HepG2 (cell line): ENCODE measurements around the gene DGKD. TPM values are rescaled to one million over a fixed set of nuclear protein-coding genes. Genes with fewer than 3 reads are reported as not detected.
A peak's percentile ranks its signal among the peaks of the same experiment; 100 is the strongest.

Experiments used
- AGO2 ChIP-seq: fragments of 200-400 bp; formaldehyde crosslinking; optimal IDR thresholded peaks from 2 replicates; pipeline ENCODE3; 2017; ENCODE audit warnings: mild to moderate bottlenecking, low read depth, low read length, moderate library complexity
- ATF7 ChIP-seq, 2 experiments: fragments of 450-650 bp in 1 of 2; sonication (generic) in 1 of 2; formaldehyde crosslinking in 1 of 2; IDR thresholded peaks; 2 replicates each; pipeline versions ENCODE4 v1.4.0 to v1.6.1; 2016 to 2020; ENCODE audit warnings: antibody characterized with exemption in 1 of 2, mild to moderate bottlenecking in 1 of 2, missing genetic modification reagents in 1 of 2
- DMAP1 ChIP-seq: IDR thresholded peaks from 2 replicates; pipeline ENCODE4 v1.6.1; 2016
- DPF2 ChIP-seq: sonication (generic); formaldehyde crosslinking; IDR thresholded peaks from 2 replicates; pipeline ENCODE4 v1.4.0; 2020; ENCODE audit warnings: mild to moderate bottlenecking, low read depth, missing genetic modification reagents, borderline replicate concordance
- EED ChIP-seq: sonication (generic); formaldehyde crosslinking; IDR thresholded peaks from 2 replicates; pipeline ENCODE4 v1.5.0; 2020; ENCODE audit warnings: mild to moderate bottlenecking, missing genetic modification reagents
- FOSL2 ChIP-seq: sonication (generic); formaldehyde crosslinking; IDR thresholded peaks from 2 replicates; pipeline ENCODE4 v1.4.0; 2020; ENCODE audit warnings: missing genetic modification reagents
- GABPB1 ChIP-seq: IDR thresholded peaks from 2 replicates; pipeline ENCODE4 v1.6.1; 2016; ENCODE audit warnings: mild to moderate bottlenecking, missing genetic modification reagents, moderate library complexity, missing compliant biosample characterization
- IKZF4 ChIP-seq: sonication (generic); formaldehyde crosslinking; IDR thresholded peaks from 2 replicates; pipeline ENCODE4 v1.5.1; 2020; ENCODE audit warnings: borderline replicate concordance, mild to moderate bottlenecking, low read depth, missing genetic modification reagents; ENCODE audit errors: not compliant biosample characterization
- MED13 ChIP-seq: sonication (generic); formaldehyde crosslinking; IDR thresholded peaks from 2 replicates; pipeline ENCODE4 v1.5.0; 2020; ENCODE audit warnings: missing genetic modification reagents
- PRPF4 ChIP-seq: fragments of 200-400 bp; formaldehyde crosslinking; IDR thresholded peaks from 2 replicates; pipeline ENCODE4 v1.6.1; 2016; ENCODE audit warnings: low read length, low read depth; ENCODE audit not compliant: poor library complexity, severe bottlenecking
- RFX3 ChIP-seq: IDR thresholded peaks from 2 replicates; pipeline ENCODE4 v1.6.1; 2016; ENCODE audit warnings: missing biosample characterization, missing genetic modification reagents
- SMYD3 ChIP-seq: sonication (generic); formaldehyde crosslinking; IDR thresholded peaks from 2 replicates; pipeline ENCODE4 v1.8.1; 2023; ENCODE audit warnings: mild to moderate bottlenecking, missing genetic modification reagents
- SNRNP70 ChIP-seq: fragments of 200-400 bp; formaldehyde crosslinking; IDR thresholded peaks from 2 replicates; pipeline ENCODE4 v1.6.1; 2017; ENCODE audit warnings: mild to moderate bottlenecking, low read depth, low read length, moderate library complexity
- SP4 ChIP-seq: sonication (generic); formaldehyde crosslinking; IDR thresholded peaks from 2 replicates; pipeline ENCODE4 v1.8.1; 2023; ENCODE audit warnings: mild to moderate bottlenecking, missing genetic modification reagents
- ZC3H4 ChIP-seq: sonication (generic); formaldehyde crosslinking; IDR thresholded peaks from 2 replicates; pipeline ENCODE4 v1.4.0; 2020; ENCODE audit warnings: missing genetic modification reagents, borderline replicate concordance
- ZIK1 ChIP-seq: sonication (generic); formaldehyde crosslinking; IDR thresholded peaks from 2 replicates; pipeline ENCODE4 v1.5.0; 2020; ENCODE audit warnings: mild to moderate bottlenecking, low read depth, missing genetic modification reagents, borderline replicate concordance
- ZNF12 ChIP-seq: sonication (generic); formaldehyde crosslinking; IDR thresholded peaks from 2 replicates; pipeline ENCODE4 v1.5.0; 2020; ENCODE audit warnings: missing genetic modification reagents
- ZNF44 ChIP-seq: sonication (generic); formaldehyde crosslinking; IDR thresholded peaks from 2 replicates; pipeline ENCODE4 v1.5.1; 2020; ENCODE audit warnings: mild to moderate bottlenecking, missing genetic modification reagents
- ZNF564 ChIP-seq: sonication (generic); formaldehyde crosslinking; IDR thresholded peaks from 2 replicates; pipeline ENCODE4 v1.8.1; 2023; ENCODE audit warnings: mild to moderate bottlenecking, missing genetic modification reagents
- ZNF775 ChIP-seq: sonication (generic); formaldehyde crosslinking; IDR thresholded peaks from 2 replicates; pipeline ENCODE4 v1.4.0; 2020; ENCODE audit warnings: missing genetic modification reagents, mild to moderate bottlenecking, moderate library complexity, borderline replicate concordance
- ZNF790 ChIP-seq: sonication (generic); formaldehyde crosslinking; IDR thresholded peaks from 2 replicates; pipeline ENCODE4 v1.8.0; 2022; ENCODE audit warnings: missing genetic modification reagents, mild to moderate bottlenecking, borderline replicate concordance
- polyA plus RNA-seq, 8 experiments: library from polyadenylated mRNA; depleted of rRNA in 3 of 8; stranded (reverse) in 7 of 8; unstranded in 1 of 8; fragments of >200 nt; fragmentation: Illumina TruSeq in 4 of 8; extraction: Trizol in 4 of 8; gene quantifications; 2 replicates each; pipeline versions ENCODE4 v1.2.1 to v1.2.3, GENCODE V29; 2011 to 2016; ENCODE audit warnings: low read depth in 4 of 8, missing spikeins in 1 of 8, mixed read lengths in 1 of 8; ENCODE audit not compliant: insufficient read depth in 1 of 8
- total RNA-seq, 5 experiments: library from RNA; depleted of rRNA; stranded (reverse); fragments of >200 nt; fragmentation: Illumina TruSeq; extraction: Trizol; gene quantifications; 2 replicates each; pipeline ENCODE4 v1.2.3, GENCODE V29; 2016; ENCODE audit warnings: low read depth in 1 of 5
- TF ChIP-seq, protein P1 (sequence below): sonication (generic); formaldehyde crosslinking; IDR thresholded peaks from 2 replicates; pipeline ENCODE4 v1.8.1; 2023; ENCODE audit warnings: mild to moderate bottlenecking, missing genetic modification reagents, borderline replicate concordance
- TF ChIP-seq, protein P2 (sequence below): sonication (generic); formaldehyde crosslinking; IDR thresholded peaks from 2 replicates; pipeline ENCODE4 v1.4.0; 2020; ENCODE audit warnings: mild to moderate bottlenecking, missing genetic modification reagents
- TF ChIP-seq, protein P3 (sequence below): sonication (generic); formaldehyde crosslinking; IDR thresholded peaks from 2 replicates; pipeline ENCODE4 v1.4.0; 2020; ENCODE audit warnings: missing genetic modification reagents, borderline replicate concordance
- TF ChIP-seq, protein P4 (sequence below), 2 experiments: sonication (generic) in 1 of 2; formaldehyde crosslinking in 1 of 2; IDR thresholded peaks; 2 replicates each; pipeline versions ENCODE4 v1.4.0 to v1.6.1; 2018 to 2020; ENCODE audit warnings: missing genetic modification reagents in 2 of 2, borderline replicate concordance in 1 of 2, low read depth in 1 of 2, mild to moderate bottlenecking in 1 of 2, missing biosample characterization in 1 of 2

Gene DGKD
- total and polyA plus RNA-seq, 2 of the 13 experiments (the other 11 are each of a cell fraction or from before 2014, with no cell fraction given): 24.5 to 33.2 TPM

DNA sequence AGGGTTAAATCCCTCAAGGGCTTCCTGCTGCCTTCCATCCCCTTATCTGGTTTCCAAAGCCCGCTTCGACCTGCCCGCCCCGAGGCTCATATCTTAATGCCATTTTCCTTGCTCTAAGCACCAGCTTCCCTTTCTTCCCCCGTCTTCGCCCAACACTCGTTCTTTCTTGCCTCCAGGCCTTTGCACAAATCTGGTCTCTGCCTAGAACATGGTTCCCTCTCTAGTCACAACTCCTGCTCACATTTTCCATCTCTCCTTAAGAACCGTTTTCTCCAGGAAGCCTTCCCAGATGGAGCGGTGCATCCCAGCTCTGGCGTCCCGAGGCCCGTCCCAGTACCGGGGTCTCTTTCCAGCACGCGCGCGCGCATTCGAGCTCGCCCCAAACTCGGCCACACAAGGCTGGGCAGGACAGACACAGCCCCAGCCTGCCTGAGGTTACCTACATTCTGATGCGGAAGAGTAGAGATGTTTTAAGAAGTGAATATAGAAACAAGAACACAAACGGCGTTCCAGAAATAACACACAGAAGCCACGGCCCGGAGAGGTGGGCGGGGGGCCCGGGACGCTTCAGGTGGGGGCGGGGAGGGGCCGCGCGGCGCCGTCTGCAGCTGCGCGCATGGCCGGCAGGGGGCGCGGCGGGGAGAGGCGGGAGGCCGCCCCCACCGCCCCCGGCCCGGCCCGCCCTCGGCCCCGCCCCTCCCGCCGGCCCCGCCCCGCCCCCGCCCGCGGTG is at the start of gene DGKD (continued):
- TF ChIP-seq ZNF12 (no peak), FOSL2 (CRISPR knock-in tag) (no peak; the same call in 1 of the 2 replicates), ZNF790 (CRISPR knock-in tag) (no peak), DMAP1 (CRISPR knock-in tag) (peak; percentile 31), DPF2 (CRISPR knock-in tag) (no peak; the same call in 1 of the 2 replicates), ZIK1 (CRISPR knock-in tag) (peak; percentile 58; the same call in 1 of the 2 replicates), ZC3H4 (CRISPR knock-in tag) (no peak), ATF7 (IDR thresholded peaks at IDR 0.05) (no peak), ATF7 (CRISPR knock-in tag; IDR thresholded peaks at IDR 0.05) (no peak), SNRNP70 (no peak), IKZF4 (CRISPR knock-in tag) (no peak), ZNF775 (no peak), SP4 (CRISPR knock-in tag) (no peak), RFX3 (CRISPR knock-in tag) (no peak), ZNF44 (CRISPR knock-in tag) (no peak; the same call in 1 of the 2 replicates), EED (CRISPR knock-in tag) (no peak), GABPB1 (peak; percentile 12; the same call in 1 of the 2 replicates), SMYD3 (CRISPR knock-in tag) (no peak), MED13 (0 out of 2 replicates have a peak, but pooled peaks have one; percentile 38), PRPF4 (no peak), ZNF564 (CRISPR knock-in tag) (peak; percentile 88), AGO2 (no peak)
- TF ChIP-seq, protein P1, sequence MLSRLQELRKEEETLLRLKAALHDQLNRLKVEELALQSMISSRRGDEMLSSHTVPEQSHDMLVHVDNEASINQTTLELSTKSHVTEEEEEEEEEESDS (CRISPR knock-in tag): no peak
- TF ChIP-seq, protein P2, sequence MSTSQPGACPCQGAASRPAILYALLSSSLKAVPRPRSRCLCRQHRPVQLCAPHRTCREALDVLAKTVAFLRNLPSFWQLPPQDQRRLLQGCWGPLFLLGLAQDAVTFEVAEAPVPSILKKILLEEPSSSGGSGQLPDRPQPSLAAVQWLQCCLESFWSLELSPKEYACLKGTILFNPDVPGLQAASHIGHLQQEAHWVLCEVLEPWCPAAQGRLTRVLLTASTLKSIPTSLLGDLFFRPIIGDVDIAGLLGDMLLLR (CRISPR knock-in tag): peak; percentile 73; the same call in 1 of the 2 replicates
- TF ChIP-seq, protein P3, sequence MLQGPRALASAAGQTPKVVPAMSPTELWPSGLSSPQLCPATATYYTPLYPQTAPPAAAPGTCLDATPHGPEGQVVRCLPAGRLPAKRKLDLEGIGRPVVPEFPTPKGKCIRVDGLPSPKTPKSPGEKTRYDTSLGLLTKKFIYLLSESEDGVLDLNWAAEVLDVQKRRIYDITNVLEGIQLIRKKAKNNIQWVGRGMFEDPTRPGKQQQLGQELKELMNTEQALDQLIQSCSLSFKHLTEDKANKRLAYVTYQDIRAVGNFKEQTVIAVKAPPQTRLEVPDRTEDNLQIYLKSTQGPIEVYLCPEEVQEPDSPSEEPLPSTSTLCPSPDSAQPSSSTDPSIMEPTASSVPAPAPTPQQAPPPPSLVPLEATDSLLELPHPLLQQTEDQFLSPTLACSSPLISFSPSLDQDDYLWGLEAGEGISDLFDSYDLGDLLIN: no peak
- TF ChIP-seq, protein P4, sequence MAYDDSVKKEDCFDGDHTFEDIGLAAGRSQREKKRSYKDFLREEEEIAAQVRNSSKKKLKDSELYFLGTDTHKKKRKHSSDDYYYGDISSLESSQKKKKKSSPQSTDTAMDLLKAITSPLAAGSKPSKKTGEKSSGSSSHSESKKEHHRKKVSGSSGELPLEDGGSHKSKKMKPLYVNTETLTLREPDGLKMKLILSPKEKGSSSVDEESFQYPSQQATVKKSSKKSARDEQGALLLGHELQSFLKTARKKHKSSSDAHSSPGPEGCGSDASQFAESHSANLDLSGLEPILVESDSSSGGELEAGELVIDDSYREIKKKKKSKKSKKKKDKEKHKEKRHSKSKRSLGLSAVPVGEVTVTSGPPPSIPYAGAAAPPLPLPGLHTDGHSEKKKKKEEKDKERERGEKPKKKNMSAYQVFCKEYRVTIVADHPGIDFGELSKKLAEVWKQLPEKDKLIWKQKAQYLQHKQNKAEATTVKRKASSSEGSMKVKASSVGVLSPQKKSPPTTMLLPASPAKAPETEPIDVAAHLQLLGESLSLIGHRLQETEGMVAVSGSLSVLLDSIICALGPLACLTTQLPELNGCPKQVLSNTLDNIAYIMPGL (CRISPR knock-in tag; IDR thresholded peaks at IDR 0.05; ENCODE audit: borderline replicate concordance in 1 of 2, low read depth in 1 of 2): no peak; a peak in 1 of 4 replicates
